MCF 10A (cell line): ENCODE data around the gene PRR9. TPM values are rescaled to one million over a fixed set of nuclear protein-coding genes. Genes with fewer than 3 reads are reported as not detected.
"Not testable (repeated sequence)": the region's sequence is repeated elsewhere in the genome, so short reads cannot be mapped to it uniquely, and the experiment has no call there.

Experiments
- BruUV-seq: library from RNA; stranded (reverse); fragments of 400-500 nt; replicated peaks from 2 replicates; lab custom pipeline; 2021; lab: Mats Ljungman, UMichigan
- CTCF ChIA-PET: fragments of 300-600 bp; sonication (Branson Sonifier 250); formaldehyde crosslinking; extraction: SDS; loops from one replicate; lab custom pipeline; 2021; ENCODE audit warnings: antibody characterized with exemption, inconsistent platforms; lab: Yijun Ruan, JAX
- POLR2A ChIA-PET: fragments of 300-600, 350-650 bp; sonication (Branson Sonifier 250); formaldehyde crosslinking; extraction: SDS; loops from one replicate; lab custom pipeline; 2020; ENCODE audit warnings: antibody characterized with exemption, inconsistent platforms; lab: Yijun Ruan, JAX
- DNase-seq: peaks from one replicate; pipeline ENCODE4 v3.0.0-alpha.2; 2018; ENCODE audit not compliant: unreplicated experiment
- H3K27ac Mint-ChIP-seq: one replicate; pipeline ENCODE4 v1.8.0; 2022; ENCODE audit warnings: mild to moderate bottlenecking, low read depth, mixed read lengths; ENCODE audit not compliant: unreplicated experiment
- H3K27me3 Mint-ChIP-seq: one replicate; pipeline ENCODE4 v1.8.0; 2022; ENCODE audit warnings: mixed read lengths; ENCODE audit not compliant: insufficient read depth, unreplicated experiment
- H3K36me3 Mint-ChIP-seq: one replicate; pipeline ENCODE4 v1.8.0; 2022; ENCODE audit warnings: mild to moderate bottlenecking, moderate library complexity, mixed read lengths; ENCODE audit not compliant: insufficient read depth, unreplicated experiment
- H3K4me1 Mint-ChIP-seq: one replicate; pipeline ENCODE4 v1.8.0; 2022; ENCODE audit warnings: mixed read lengths; ENCODE audit not compliant: insufficient read depth, unreplicated experiment
- H3K4me3 Mint-ChIP-seq: one replicate; pipeline ENCODE4 v1.8.0; 2022; ENCODE audit warnings: mild to moderate bottlenecking, moderate library complexity, mixed read lengths; ENCODE audit not compliant: unreplicated experiment
- H3K9me3 Mint-ChIP-seq: one replicate; pipeline ENCODE4 v1.8.0; 2022; ENCODE audit warnings: mixed read lengths; ENCODE audit not compliant: unreplicated experiment
- intact Hi-C: fragments of 100-400 bp; cut with micrococcal nuclease; formaldehyde crosslinking; loops from 2 replicates; pipeline ENCODE4 v1.14.1; 2022
- total RNA-seq: library from RNA; stranded (reverse); gene quantifications from 2 replicates; pipeline ENCODE4 v1.2.3, GENCODE V29; 2022
- TF ChIP-seq, protein P1 (sequence below): fragments of 200-600 bp; IDR thresholded peaks from one replicate; pipeline ENCODE4 v1.8.0; 2022; ENCODE audit warnings: antibody characterized with exemption, mild to moderate bottlenecking; ENCODE audit not compliant: unreplicated experiment

The PRR9 gene
- total RNA-seq, 1 experiment from 2014 or later, result not detected

DNA sequence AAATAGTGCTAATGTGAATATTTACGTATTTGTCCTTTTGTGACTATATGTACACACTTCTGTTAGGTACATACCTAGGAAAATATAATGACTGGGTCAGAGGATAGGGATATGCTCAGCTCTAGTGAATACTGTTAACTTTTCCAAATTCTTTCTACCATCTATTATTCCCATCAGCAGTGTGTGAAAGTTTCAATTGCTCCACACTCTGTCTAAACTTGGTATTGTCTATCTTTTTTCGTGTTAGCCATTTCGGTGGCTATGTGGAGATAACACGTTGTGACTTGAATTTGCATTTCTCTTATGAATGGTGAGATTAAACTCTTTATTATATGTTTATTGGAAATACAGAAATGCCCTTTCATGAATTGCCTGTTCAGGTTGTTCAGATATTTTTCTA is 36.8 kb upstream of the PRR9 start:
- ChIA-PET POLR2A (no interaction called here), CTCF (interaction anchor here (0.9 to 3.5 kb wide), 5 partner anchors 10 to 309 kb away, joined by 3 to 28 read pairs (median 6); no protein-coding TSS in a partner anchor)
- TF ChIP-seq, protein P1, sequence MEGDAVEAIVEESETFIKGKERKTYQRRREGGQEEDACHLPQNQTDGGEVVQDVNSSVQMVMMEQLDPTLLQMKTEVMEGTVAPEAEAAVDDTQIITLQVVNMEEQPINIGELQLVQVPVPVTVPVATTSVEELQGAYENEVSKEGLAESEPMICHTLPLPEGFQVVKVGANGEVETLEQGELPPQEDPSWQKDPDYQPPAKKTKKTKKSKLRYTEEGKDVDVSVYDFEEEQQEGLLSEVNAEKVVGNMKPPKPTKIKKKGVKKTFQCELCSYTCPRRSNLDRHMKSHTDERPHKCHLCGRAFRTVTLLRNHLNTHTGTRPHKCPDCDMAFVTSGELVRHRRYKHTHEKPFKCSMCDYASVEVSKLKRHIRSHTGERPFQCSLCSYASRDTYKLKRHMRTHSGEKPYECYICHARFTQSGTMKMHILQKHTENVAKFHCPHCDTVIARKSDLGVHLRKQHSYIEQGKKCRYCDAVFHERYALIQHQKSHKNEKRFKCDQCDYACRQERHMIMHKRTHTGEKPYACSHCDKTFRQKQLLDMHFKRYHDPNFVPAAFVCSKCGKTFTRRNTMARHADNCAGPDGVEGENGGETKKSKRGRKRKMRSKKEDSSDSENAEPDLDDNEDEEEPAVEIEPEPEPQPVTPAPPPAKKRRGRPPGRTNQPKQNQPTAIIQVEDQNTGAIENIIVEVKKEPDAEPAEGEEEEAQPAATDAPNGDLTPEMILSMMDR, result peak; percentile 13
- no peaks in the 10 kb centered on the region for H3K4me1 Mint-ChIP-seq
- no peak for DNase-seq
- H3K27ac Mint-ChIP-seq, result no peak overlapping the region
- H3K27me3 Mint-ChIP-seq, result no peaks in the 10 kb centered on the region
- peaks cover 4% of the 10 kb centered on the region for H3K9me3 Mint-ChIP-seq
- intact Hi-C loops, result no loop called here
- BruUV-seq, result no TSS peak
- no peak overlapping the region for H3K4me3 Mint-ChIP-seq
- no peaks in the 10 kb centered on the region for H3K36me3 Mint-ChIP-seq

DNA sequence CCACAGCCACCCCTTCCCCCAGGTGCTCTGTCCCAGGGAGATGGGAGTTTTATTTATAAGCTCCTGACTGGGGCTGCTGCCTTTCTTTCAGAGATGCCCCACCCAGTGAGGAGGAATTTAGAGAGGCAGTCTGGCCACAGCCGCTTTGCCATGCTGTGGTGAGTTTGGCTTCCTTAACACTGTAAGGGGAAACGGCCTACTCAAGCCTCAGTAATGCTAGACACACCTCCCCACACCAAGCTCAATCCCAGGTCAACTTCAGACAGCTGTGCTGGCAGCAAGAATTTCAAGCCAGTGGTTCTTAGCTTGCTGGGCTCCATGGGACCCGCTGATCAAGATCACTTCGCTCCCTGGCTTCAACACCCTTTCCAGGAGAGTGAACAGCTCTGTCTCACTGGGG is 29.1 kb upstream of the PRR9 start:
- H3K36me3 Mint-ChIP-seq, H3K27me3 Mint-ChIP-seq, BruUV-seq, H3K27ac Mint-ChIP-seq, intact Hi-C loops, H3K4me1 Mint-ChIP-seq, DNase-seq, H3K4me3 Mint-ChIP-seq: not testable (repeated sequence)
- CTCF ChIA-PET, result interaction anchor here (0.7 to 16.8 kb wide), 14 partner anchors 35 to 535 kb away, joined by 3 to 479 read pairs (median 4); partner anchors contain the start of genes PRR9 and SMCP
- H3K9me3 Mint-ChIP-seq, result peaks cover 25% of the 10 kb centered on the region
- POLR2A ChIA-PET, result interaction anchor here (0.7 to 1.2 kb wide), 3 partner anchors 44 to 259 kb away, joined by 3 read pairs; no protein-coding TSS in a partner anchor

DNA sequence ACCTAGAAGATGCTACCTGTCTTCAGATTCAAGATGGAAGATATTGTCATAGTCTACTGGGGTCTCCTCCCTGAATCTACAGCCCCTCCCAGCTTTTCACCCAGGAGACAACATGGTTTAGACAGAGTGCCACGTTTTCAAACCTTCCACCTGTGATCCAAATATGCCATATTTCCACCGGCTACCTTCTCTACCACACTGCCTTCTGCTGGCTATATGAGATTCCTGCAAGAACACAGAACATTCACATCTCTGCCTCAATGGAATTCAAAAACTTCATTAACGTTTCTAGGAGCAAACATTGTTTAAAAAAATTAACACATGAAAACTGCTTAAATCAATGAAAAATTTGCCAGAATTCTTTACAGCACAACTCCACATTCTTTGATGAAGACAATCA is 27.0 kb upstream of the PRR9 start:
- Mint-ChIP-seq H3K27ac (no peak overlapping the region), H3K27me3 (peaks cover 19% of the 10 kb centered on the region), H3K4me3 (no peak overlapping the region), H3K4me1 (peaks cover 8% of the 10 kb centered on the region), H3K36me3 (no peaks in the 10 kb centered on the region), H3K9me3 (peaks cover 22% of the 10 kb centered on the region)
- no TSS peak for BruUV-seq
- TF ChIP-seq, protein P1, result peak; percentile 92
- ChIA-PET CTCF (interaction anchor here (0.5 to 16.8 kb wide), 25 partner anchors 9 to 538 kb away, joined by 3 to 479 read pairs (median 5); partner anchors contain the start of genes PRR9, SMCP and SPRR1B), POLR2A (interaction anchor here (0.7 to 1.5 kb wide), 3 partner anchors 16 to 264 kb away, joined by 3 to 4 read pairs (median 4); no protein-coding TSS in a partner anchor)
- DNase-seq, result peak; percentile 62
- intact Hi-C loops, result loop anchor here (1.0 to 10.0 kb wide), 3 partner anchors 90 to 426 kb away; no protein-coding TSS in a partner anchor

DNA sequence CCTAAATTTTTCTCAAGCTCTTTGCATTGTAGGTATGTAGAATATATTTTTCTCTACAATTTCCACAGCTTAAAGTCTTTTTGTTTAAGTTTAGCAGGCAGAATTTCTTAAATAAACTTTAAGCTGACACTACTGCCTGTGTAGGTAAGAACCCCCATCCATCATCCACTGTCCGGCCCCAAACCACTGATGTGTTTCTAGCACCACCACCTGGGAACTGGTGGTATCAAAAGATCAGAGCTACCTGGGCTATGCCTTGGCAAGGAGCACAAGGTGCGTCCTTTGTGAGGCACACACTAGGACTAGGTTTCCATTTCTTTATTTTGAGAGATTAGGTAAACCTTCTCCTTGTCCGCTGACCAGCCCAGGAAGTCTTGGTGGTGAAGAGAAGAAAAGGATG is 24.7 kb upstream of the PRR9 start:
- H3K4me1 Mint-ChIP-seq, result peaks cover 8% of the 10 kb centered on the region
- BruUV-seq, result no TSS peak
- H3K9me3 Mint-ChIP-seq, result no peaks in the 10 kb centered on the region
- no peak overlapping the region for H3K27ac Mint-ChIP-seq
- DNase-seq, result peak; percentile 77
- intact Hi-C loops, result loop anchor here (1.0 to 10.0 kb wide), 6 partner anchors 243 to 538 kb away; no protein-coding TSS in a partner anchor
- no peaks in the 10 kb centered on the region for H3K36me3 Mint-ChIP-seq
- peaks cover 27% of the 10 kb centered on the region for H3K27me3 Mint-ChIP-seq
- POLR2A ChIA-PET, result interaction anchor here (0.6 to 2.4 kb wide), 14 partner anchors 28 to 322 kb away, joined by 3 to 15 read pairs (median 3); partner anchors contain the start of gene SPRR1A
- CTCF ChIA-PET, result interaction anchor here (0.6 to 16.8 kb wide), 108 partner anchors 9 to 804 kb away, joined by 3 to 479 read pairs (median 5); partner anchors contain the start of genes IVL, LCE1B, LELP1 and PGLYRP4
- TF ChIP-seq, protein P1, result peak; percentile 98
- no peak overlapping the region for H3K4me3 Mint-ChIP-seq
